IPS DF 19.7 (cell line): ENCODE measurements around the gene BCL10.
"Not testable (repeated sequence)": the region's sequence is repeated elsewhere in the genome, so short reads cannot be mapped to it uniquely, and the experiment has no call there.

Source experiments
- DNase-seq: peaks from one replicate; pipeline ENCODE4 v3.0.0-alpha.2; 2013; ENCODE audit warnings: low read depth, low spot score

Gene BCL10

GRCh38 chr1:85267313-85267712 lies 9.1 kb downstream of the BCL10 start:
- no peak for DNase-seq

GRCh38 chr1:85264150-85264549 lies 12.3 kb downstream of the BCL10 start:
- DNase-seq: no peak

- DNase-seq: no peak
Observed at GRCh38 chr1:85262985-85263384, 13.4 kb downstream of the BCL10 start.

GRCh38 chr1:85259912-85260274 lies 16.5 kb downstream of the BCL10 start:
- DNase-seq: no peak

GRCh38 chr1:85259118-85259911 lies 17.1 kb downstream of the BCL10 start, which contains the start of gene C1orf52:
Gene C1orf52, minus strand, starts transcription at chr1:85259662. Its CDS starts 29 bp downstream, at chr1:85259633.
- peak; percentile 40 for DNase-seq

GRCh38 chr1:85258536-85259117 lies 17.8 kb downstream of the BCL10 start:
- no peak for DNase-seq

GRCh38 chr1:85249042-85249441 lies 27.4 kb downstream of the BCL10 start:
- DNase-seq: not testable (repeated sequence)

- DNase-seq: no peak
Observed at GRCh38 chr1:85245891-85246290, 30.5 kb downstream of the BCL10 start.

GRCh38 chr1:85245456-85245855 lies 31.0 kb downstream of the BCL10 start:
- no peak for DNase-seq

GRCh38 chr1:85244271-85245061 lies 32.0 kb downstream of the BCL10 start:
- no peak for DNase-seq

GRCh38 chr1:85243372-85243771 lies 33.1 kb downstream of the BCL10 start:
- no peak for DNase-seq

- no peak for DNase-seq
Observed at GRCh38 chr1:85240643-85241042, 35.8 kb downstream of the BCL10 start.

- peak; percentile 17 for DNase-seq
Observed at GRCh38 chr1:85240174-85240601, 36.2 kb downstream of the BCL10 start.

- no peak for DNase-seq
Observed at GRCh38 chr1:85237613-85238012, 38.8 kb downstream of the BCL10 start.

GRCh38 chr1:85230305-85230977 lies 46.0 kb downstream of the BCL10 start:
- DNase-seq: no peak

GRCh38 chr1:85229574-85230097 lies 46.8 kb downstream of the BCL10 start:
- no peak for DNase-seq

GRCh38 chr1:85228972-85229371 lies 47.5 kb downstream of the BCL10 start:
- no peak for DNase-seq

GRCh38 chr1:85225624-85226380 lies 50.6 kb downstream of the BCL10 start:
- no peak for DNase-seq

GRCh38 chr1:85224734-85225623 lies 51.5 kb downstream of the BCL10 start:
- peak; percentile 61 for DNase-seq

GRCh38 chr1:85224295-85224694 lies 52.1 kb downstream of the BCL10 start:
- DNase-seq: no peak
